Endothelial cell of umbilical vein (primary cell): ENCODE data around the gene MFSD6. TPM values are rescaled to one million over a fixed set of nuclear protein-coding genes. Genes with fewer than 3 reads are reported as not detected.

ENCODE experiments used
- BruUV-seq: library from RNA; stranded (reverse); fragments of 400-500 nt; replicated peaks from 2 replicates; lab custom pipeline; 2021; lab: Mats Ljungman, UMichigan
- CTCF ChIA-PET: fragments of 300-600, 350-600 bp; sonication (Branson Sonifier 250); formaldehyde crosslinking; loops from one replicate; lab custom pipeline; 2021; ENCODE audit warnings: antibody characterized with exemption, inconsistent platforms; lab: Charles Lee
- POLR2A ChIA-PET: fragments of 300-600, 350-600 bp; sonication (Branson Sonifier 250); formaldehyde crosslinking; loops from one replicate; lab custom pipeline; 2021; ENCODE audit warnings: antibody characterized with exemption, inconsistent platforms; lab: Charles Lee
- DNase-seq: peaks from one replicate; pipeline ENCODE4 v3.0.0-alpha.2; 2011; ENCODE audit warnings: low read depth, low spot score
- FAIRE-seq: peaks from 2 replicates; lab custom pipeline; 2011; peaks lifted over from hg19 to GRCh38; lab: Jason Lieb, UNC
- H2AFZ ChIP-seq: 2 replicates; pipeline ENCODE4 v1.6.0; 2012; ENCODE audit warnings: low read depth, low read length, control low read depth, inconsistent platforms
- H3K27ac ChIP-seq: 2 replicates; pipeline ENCODE4 v1.5.1; 2011; ENCODE audit warnings: low read depth, mild to moderate bottlenecking, control low read depth, low read length, moderate library complexity; ENCODE audit not compliant: insufficient read depth
- H3K27me3 ChIP-seq, 2 experiments: 2 replicates each; pipeline versions ENCODE4 v1.6.0 to v1.6.1; 2011; ENCODE audit warnings: low read length in 2 of 2, mixed read lengths in 1 of 2; ENCODE audit not compliant: control insufficient read depth in 2 of 2, insufficient read depth in 2 of 2
- H3K36me3 ChIP-seq, 2 experiments: 2 replicates in 1 of 2; 3 replicates in 1 of 2; pipeline ENCODE4 v1.5.1; 2011; ENCODE audit warnings: low read length in 2 of 2, mild to moderate bottlenecking in 1 of 2, moderate library complexity in 1 of 2; ENCODE audit not compliant: control insufficient read depth in 2 of 2, insufficient read depth in 2 of 2; ENCODE audit errors: extremely low read depth in 1 of 2
- H3K4me1 ChIP-seq: 3 replicates; pipeline ENCODE4 v1.5.1; 2011; ENCODE audit warnings: mild to moderate bottlenecking, low read length; ENCODE audit not compliant: control insufficient read depth, insufficient read depth; ENCODE audit errors: extremely low read depth
- H3K4me2 ChIP-seq: 2 replicates; pipeline ENCODE4 v1.6.1; 2011; ENCODE audit warnings: low read length, control low read depth, mixed read lengths; ENCODE audit not compliant: insufficient read depth
- H3K4me3 ChIP-seq, 3 experiments: fragments of 200-600 bp in 1 of 3; sonication (generic), shearing (Covaris generic) in 1 of 3; replicated peaks in 1 of 3; 2 replicates each; pipeline ENCODE4 v1.5.1; 2011 to 2016; ENCODE audit warnings: control low read depth in 3 of 3, low read length in 3 of 3, mild to moderate bottlenecking in 2 of 3, inconsistent platforms in 1 of 3, low read depth in 1 of 3, moderate library complexity in 1 of 3; ENCODE audit not compliant: insufficient read depth in 1 of 3
- H3K79me2 ChIP-seq: 2 replicates; pipeline ENCODE4 v1.6.0; 2012; ENCODE audit warnings: low read length, inconsistent platforms; ENCODE audit not compliant: control insufficient read depth, insufficient read depth
- H3K9ac ChIP-seq: replicated peaks from 2 replicates; pipeline ENCODE3; 2011; ENCODE audit warnings: low read length, control low read depth; ENCODE audit not compliant: insufficient read depth; ENCODE audit errors: extremely low read depth
- H3K9me1 ChIP-seq: replicated peaks from 3 replicates; pipeline ENCODE4 v1.6.0; 2011; ENCODE audit warnings: mild to moderate bottlenecking, low read length; ENCODE audit not compliant: control insufficient read depth, insufficient read depth; ENCODE audit errors: extremely low read depth
- H3K9me3 ChIP-seq: replicated peaks from 2 replicates; pipeline ENCODE4 v1.5.1; 2012; ENCODE audit warnings: low read length, inconsistent platforms; ENCODE audit not compliant: control insufficient read depth, insufficient read depth
- H4K20me1 ChIP-seq: replicated peaks from 2 replicates; pipeline ENCODE3; 2011; ENCODE audit warnings: mild to moderate bottlenecking, low read length; ENCODE audit not compliant: control insufficient read depth, insufficient read depth; ENCODE audit errors: extremely low read depth
- EZH2 ChIP-seq: IDR thresholded peaks from 2 replicates; pipeline ENCODE4 v1.6.1; 2012; ENCODE audit warnings: borderline replicate concordance, low read depth, mild to moderate bottlenecking, moderate library complexity, low read length, inconsistent platforms; ENCODE audit not compliant: severe bottlenecking
- FOS ChIP-seq: IDR thresholded peaks from 2 replicates; pipeline ENCODE4 v1.6.1; 2011; ENCODE audit warnings: mild to moderate bottlenecking, low read length, moderate library complexity, borderline replicate concordance; ENCODE audit not compliant: insufficient read depth
- GATA2 ChIP-seq: IDR thresholded peaks from 2 replicates; pipeline ENCODE4 v1.7.0; 2011; ENCODE audit warnings: low read depth, mild to moderate bottlenecking, moderate library complexity, mixed read lengths, low read length; ENCODE audit not compliant: insufficient read length, insufficient read depth
- JUN ChIP-seq: IDR thresholded peaks from 2 replicates; pipeline ENCODE4 v1.6.1; 2011; ENCODE audit warnings: borderline replicate concordance, low read depth; ENCODE audit not compliant: insufficient read length, insufficient read depth
- MYC ChIP-seq: IDR thresholded peaks from one replicate; pipeline ENCODE4 v1.6.1; 2011; ENCODE audit warnings: mild to moderate bottlenecking, low read depth, low read length
- POLR2A ChIP-seq: IDR thresholded peaks from 2 replicates; pipeline ENCODE4 v1.6.1; 2012; ENCODE audit warnings: low read depth, mild to moderate bottlenecking, control low read depth, low read length
- POLR2AphosphoS5 ChIP-seq: IDR thresholded peaks from 2 replicates; pipeline ENCODE4 v1.6.1; 2012; ENCODE audit warnings: low read depth, mild to moderate bottlenecking, control low read depth, low read length, moderate library complexity; ENCODE audit not compliant: insufficient read depth
- dilution Hi-C: fragments of 300-500 bp; cut with MboI; formaldehyde crosslinking; loops from one replicate; pipeline ENCODE4 v1.15.0; 2019; ENCODE audit warnings: low sequenced_read_pairs; ENCODE audit not compliant: extremely low pct_ligation_motif_present
- intact Hi-C: fragments of 100-400 bp; cut with micrococcal nuclease; formaldehyde crosslinking; loops from one replicate; pipeline ENCODE4 v1.10.0; 2022
- polyA plus RNA-seq, 4 experiments: library from polyadenylated mRNA; depleted of rRNA in 3 of 4; stranded (reverse) in 3 of 4; unstranded in 1 of 4; fragments of >200 nt; gene quantifications; 2 replicates each; pipeline versions ENCODE4 v1.2.1 to v1.2.3, GENCODE V29; 2011 to 2012; ENCODE audit warnings: missing spikeins in 1 of 4
- total RNA-seq: library from RNA; stranded (reverse); gene quantifications from 2 replicates; pipeline ENCODE4 v1.2.3, GENCODE V29; 2021
- TF ChIP-seq, protein P1 (sequence below), 2 donors: IDR thresholded peaks; 1 replicate in 1 of 2; 2 replicates in 1 of 2; pipeline ENCODE4 v1.5.1; 2011; ENCODE audit warnings: low read length in 2 of 2, mild to moderate bottlenecking in 2 of 2, moderate library complexity in 2 of 2, control low read depth in 1 of 2, inconsistent platforms in 1 of 2, low read depth in 1 of 2; ENCODE audit not compliant: insufficient read depth in 1 of 2; ENCODE audit errors: extremely low read depth in 1 of 2
- TF ChIP-seq, protein P2 (sequence below): IDR thresholded peaks from 2 replicates; pipeline ENCODE4 v1.6.1; 2011; ENCODE audit not compliant: insufficient read depth, insufficient read length

MFSD6 gene
- total and polyA plus RNA-seq, 2 donors (not counting 3 experiments of a cell fraction or from before 2014, with no cell fraction given), result 4.3 to 4.5 TPM

DNA sequence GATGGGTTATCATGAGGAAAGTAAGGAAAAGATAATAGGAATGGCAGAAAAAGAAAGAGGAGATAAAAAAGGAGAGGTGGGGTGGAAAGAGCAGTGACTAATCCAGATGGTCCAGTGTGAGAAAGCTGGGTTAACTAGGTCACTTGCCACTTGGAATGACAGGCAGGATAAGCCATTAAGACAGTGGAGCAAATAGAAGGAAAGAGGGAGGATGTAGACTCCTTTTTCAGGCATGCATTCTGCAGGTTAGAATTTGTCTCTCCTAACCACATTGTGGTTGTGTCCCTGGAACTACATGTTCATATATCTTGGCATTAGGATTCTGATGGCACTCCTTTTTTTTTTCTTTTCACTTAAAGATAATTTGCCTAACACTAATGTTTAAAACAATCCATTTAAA lies 139.7 kb downstream of the MFSD6 start:
- Histone ChIP-seq H3K9me1 (no peaks in the 10 kb centered on the region), H3K79me2 (no peaks in the 10 kb centered on the region), H3K9me3 (no peaks in the 10 kb centered on the region), H3K36me3 (no peaks in the 10 kb centered on the region), H3K9ac (no peak overlapping the region), H3K27me3 (no peaks in the 10 kb centered on the region), H3K27ac (no peak overlapping the region), H3K4me1 (no peaks in the 10 kb centered on the region), H3K4me2 (no peak overlapping the region), H3K4me3 (no peak overlapping the region), H2AFZ (no peak overlapping the region), H4K20me1 (no peaks in the 10 kb centered on the region)
- no TSS peak for BruUV-seq
- no peak for TF ChIP-seq MYC
- TF ChIP-seq EZH2, result no peak
- no peak for TF ChIP-seq POLR2A
- TF ChIP-seq, protein P1, sequence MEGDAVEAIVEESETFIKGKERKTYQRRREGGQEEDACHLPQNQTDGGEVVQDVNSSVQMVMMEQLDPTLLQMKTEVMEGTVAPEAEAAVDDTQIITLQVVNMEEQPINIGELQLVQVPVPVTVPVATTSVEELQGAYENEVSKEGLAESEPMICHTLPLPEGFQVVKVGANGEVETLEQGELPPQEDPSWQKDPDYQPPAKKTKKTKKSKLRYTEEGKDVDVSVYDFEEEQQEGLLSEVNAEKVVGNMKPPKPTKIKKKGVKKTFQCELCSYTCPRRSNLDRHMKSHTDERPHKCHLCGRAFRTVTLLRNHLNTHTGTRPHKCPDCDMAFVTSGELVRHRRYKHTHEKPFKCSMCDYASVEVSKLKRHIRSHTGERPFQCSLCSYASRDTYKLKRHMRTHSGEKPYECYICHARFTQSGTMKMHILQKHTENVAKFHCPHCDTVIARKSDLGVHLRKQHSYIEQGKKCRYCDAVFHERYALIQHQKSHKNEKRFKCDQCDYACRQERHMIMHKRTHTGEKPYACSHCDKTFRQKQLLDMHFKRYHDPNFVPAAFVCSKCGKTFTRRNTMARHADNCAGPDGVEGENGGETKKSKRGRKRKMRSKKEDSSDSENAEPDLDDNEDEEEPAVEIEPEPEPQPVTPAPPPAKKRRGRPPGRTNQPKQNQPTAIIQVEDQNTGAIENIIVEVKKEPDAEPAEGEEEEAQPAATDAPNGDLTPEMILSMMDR (IDR thresholded peaks at IDR 0.05; ENCODE audit: extremely low read depth in 1 of 2, insufficient read depth in 1 of 2, low read depth in 1 of 2, low read length in 2 of 2), result no peak
- TF ChIP-seq JUN, result no peak
- TF ChIP-seq GATA2, result no peak
- TF ChIP-seq, protein P2, sequence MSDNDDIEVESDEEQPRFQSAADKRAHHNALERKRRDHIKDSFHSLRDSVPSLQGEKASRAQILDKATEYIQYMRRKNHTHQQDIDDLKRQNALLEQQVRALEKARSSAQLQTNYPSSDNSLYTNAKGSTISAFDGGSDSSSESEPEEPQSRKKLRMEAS, result no peak
- no peak for TF ChIP-seq POLR2AphosphoS5
- TF ChIP-seq FOS, result no peak
- dilution Hi-C loops, result no loop called here
- intact Hi-C loops, result no loop called here
- ChIA-PET CTCF (no interaction called here), POLR2A (no interaction called here)
- DNase-seq, result no peak
- no peak for FAIRE-seq
